Endothelial cell of umbilical vein (primary cell): ENCODE measurements around the gene FNDC5. TPM values are rescaled to one million over a fixed set of nuclear protein-coding genes. Genes with fewer than 3 reads are reported as not detected.

Experiments
- BruUV-seq: library from RNA; stranded (reverse); fragments of 400-500 nt; replicated peaks from 2 replicates; lab custom pipeline; 2021; lab: Mats Ljungman, UMichigan
- CTCF ChIA-PET: fragments of 300-600, 350-600 bp; sonication (Branson Sonifier 250); formaldehyde crosslinking; loops from one replicate; lab custom pipeline; 2021; ENCODE audit warnings: antibody characterized with exemption, inconsistent platforms; lab: Charles Lee
- POLR2A ChIA-PET: fragments of 300-600, 350-600 bp; sonication (Branson Sonifier 250); formaldehyde crosslinking; loops from one replicate; lab custom pipeline; 2021; ENCODE audit warnings: antibody characterized with exemption, inconsistent platforms; lab: Charles Lee
- DNase-seq: peaks from one replicate; pipeline ENCODE4 v3.0.0-alpha.2; 2011; ENCODE audit warnings: low read depth, low spot score
- FAIRE-seq: peaks from 2 replicates; lab custom pipeline; 2011; peaks lifted over from hg19 to GRCh38; lab: Jason Lieb, UNC
- H2AFZ ChIP-seq: 2 replicates; pipeline ENCODE4 v1.6.0; 2012; ENCODE audit warnings: low read depth, low read length, control low read depth, inconsistent platforms
- H3K27ac ChIP-seq: 2 replicates; pipeline ENCODE4 v1.5.1; 2011; ENCODE audit warnings: low read depth, mild to moderate bottlenecking, control low read depth, low read length, moderate library complexity; ENCODE audit not compliant: insufficient read depth
- H3K27me3 ChIP-seq, 2 experiments: 2 replicates each; pipeline versions ENCODE4 v1.6.0 to v1.6.1; 2011; ENCODE audit warnings: low read length in 2 of 2, mixed read lengths in 1 of 2; ENCODE audit not compliant: control insufficient read depth in 2 of 2, insufficient read depth in 2 of 2
- H3K36me3 ChIP-seq, 2 experiments: 2 replicates in 1 of 2; 3 replicates in 1 of 2; pipeline ENCODE4 v1.5.1; 2011; ENCODE audit warnings: low read length in 2 of 2, mild to moderate bottlenecking in 1 of 2, moderate library complexity in 1 of 2; ENCODE audit not compliant: control insufficient read depth in 2 of 2, insufficient read depth in 2 of 2; ENCODE audit errors: extremely low read depth in 1 of 2
- H3K4me1 ChIP-seq: 3 replicates; pipeline ENCODE4 v1.5.1; 2011; ENCODE audit warnings: mild to moderate bottlenecking, low read length; ENCODE audit not compliant: control insufficient read depth, insufficient read depth; ENCODE audit errors: extremely low read depth
- H3K4me2 ChIP-seq: 2 replicates; pipeline ENCODE4 v1.6.1; 2011; ENCODE audit warnings: low read length, control low read depth, mixed read lengths; ENCODE audit not compliant: insufficient read depth
- H3K4me3 ChIP-seq, 3 experiments: fragments of 200-600 bp in 1 of 3; sonication (generic), shearing (Covaris generic) in 1 of 3; replicated peaks in 1 of 3; 2 replicates each; pipeline ENCODE4 v1.5.1; 2011 to 2016; ENCODE audit warnings: control low read depth in 3 of 3, low read length in 3 of 3, mild to moderate bottlenecking in 2 of 3, inconsistent platforms in 1 of 3, low read depth in 1 of 3, moderate library complexity in 1 of 3; ENCODE audit not compliant: insufficient read depth in 1 of 3
- H3K79me2 ChIP-seq: 2 replicates; pipeline ENCODE4 v1.6.0; 2012; ENCODE audit warnings: low read length, inconsistent platforms; ENCODE audit not compliant: control insufficient read depth, insufficient read depth
- H3K9ac ChIP-seq: replicated peaks from 2 replicates; pipeline ENCODE3; 2011; ENCODE audit warnings: low read length, control low read depth; ENCODE audit not compliant: insufficient read depth; ENCODE audit errors: extremely low read depth
- H3K9me1 ChIP-seq: replicated peaks from 3 replicates; pipeline ENCODE4 v1.6.0; 2011; ENCODE audit warnings: mild to moderate bottlenecking, low read length; ENCODE audit not compliant: control insufficient read depth, insufficient read depth; ENCODE audit errors: extremely low read depth
- H3K9me3 ChIP-seq: replicated peaks from 2 replicates; pipeline ENCODE4 v1.5.1; 2012; ENCODE audit warnings: low read length, inconsistent platforms; ENCODE audit not compliant: control insufficient read depth, insufficient read depth
- H4K20me1 ChIP-seq: replicated peaks from 2 replicates; pipeline ENCODE3; 2011; ENCODE audit warnings: mild to moderate bottlenecking, low read length; ENCODE audit not compliant: control insufficient read depth, insufficient read depth; ENCODE audit errors: extremely low read depth
- EZH2 ChIP-seq: IDR thresholded peaks from 2 replicates; pipeline ENCODE4 v1.6.1; 2012; ENCODE audit warnings: borderline replicate concordance, low read depth, mild to moderate bottlenecking, moderate library complexity, low read length, inconsistent platforms; ENCODE audit not compliant: severe bottlenecking
- FOS ChIP-seq: IDR thresholded peaks from 2 replicates; pipeline ENCODE4 v1.6.1; 2011; ENCODE audit warnings: mild to moderate bottlenecking, low read length, moderate library complexity, borderline replicate concordance; ENCODE audit not compliant: insufficient read depth
- GATA2 ChIP-seq: IDR thresholded peaks from 2 replicates; pipeline ENCODE4 v1.7.0; 2011; ENCODE audit warnings: low read depth, mild to moderate bottlenecking, moderate library complexity, mixed read lengths, low read length; ENCODE audit not compliant: insufficient read length, insufficient read depth
- JUN ChIP-seq: IDR thresholded peaks from 2 replicates; pipeline ENCODE4 v1.6.1; 2011; ENCODE audit warnings: borderline replicate concordance, low read depth; ENCODE audit not compliant: insufficient read length, insufficient read depth
- MYC ChIP-seq: IDR thresholded peaks from one replicate; pipeline ENCODE4 v1.6.1; 2011; ENCODE audit warnings: mild to moderate bottlenecking, low read depth, low read length
- POLR2A ChIP-seq: IDR thresholded peaks from 2 replicates; pipeline ENCODE4 v1.6.1; 2012; ENCODE audit warnings: low read depth, mild to moderate bottlenecking, control low read depth, low read length
- POLR2AphosphoS5 ChIP-seq: IDR thresholded peaks from 2 replicates; pipeline ENCODE4 v1.6.1; 2012; ENCODE audit warnings: low read depth, mild to moderate bottlenecking, control low read depth, low read length, moderate library complexity; ENCODE audit not compliant: insufficient read depth
- dilution Hi-C: fragments of 300-500 bp; cut with MboI; formaldehyde crosslinking; loops from one replicate; pipeline ENCODE4 v1.15.0; 2019; ENCODE audit warnings: low sequenced_read_pairs; ENCODE audit not compliant: extremely low pct_ligation_motif_present
- intact Hi-C: fragments of 100-400 bp; cut with micrococcal nuclease; formaldehyde crosslinking; loops from one replicate; pipeline ENCODE4 v1.10.0; 2022
- polyA plus RNA-seq, 4 experiments: library from polyadenylated mRNA; depleted of rRNA in 3 of 4; stranded (reverse) in 3 of 4; unstranded in 1 of 4; fragments of >200 nt; gene quantifications; 2 replicates each; pipeline versions ENCODE4 v1.2.1 to v1.2.3, GENCODE V29; 2011 to 2012; ENCODE audit warnings: missing spikeins in 1 of 4
- total RNA-seq: library from RNA; stranded (reverse); gene quantifications from 2 replicates; pipeline ENCODE4 v1.2.3, GENCODE V29; 2021
- TF ChIP-seq, protein P1 (sequence below), 2 donors: IDR thresholded peaks; 1 replicate in 1 of 2; 2 replicates in 1 of 2; pipeline ENCODE4 v1.5.1; 2011; ENCODE audit warnings: low read length in 2 of 2, mild to moderate bottlenecking in 2 of 2, moderate library complexity in 2 of 2, control low read depth in 1 of 2, inconsistent platforms in 1 of 2, low read depth in 1 of 2; ENCODE audit not compliant: insufficient read depth in 1 of 2; ENCODE audit errors: extremely low read depth in 1 of 2
- TF ChIP-seq, protein P2 (sequence below): IDR thresholded peaks from 2 replicates; pipeline ENCODE4 v1.6.1; 2011; ENCODE audit not compliant: insufficient read depth, insufficient read length

FNDC5 gene
- total and polyA plus RNA-seq, 2 donors (not counting 3 experiments of a cell fraction or from before 2014, with no cell fraction given): 0.14 to 0.64 TPM

DNA sequence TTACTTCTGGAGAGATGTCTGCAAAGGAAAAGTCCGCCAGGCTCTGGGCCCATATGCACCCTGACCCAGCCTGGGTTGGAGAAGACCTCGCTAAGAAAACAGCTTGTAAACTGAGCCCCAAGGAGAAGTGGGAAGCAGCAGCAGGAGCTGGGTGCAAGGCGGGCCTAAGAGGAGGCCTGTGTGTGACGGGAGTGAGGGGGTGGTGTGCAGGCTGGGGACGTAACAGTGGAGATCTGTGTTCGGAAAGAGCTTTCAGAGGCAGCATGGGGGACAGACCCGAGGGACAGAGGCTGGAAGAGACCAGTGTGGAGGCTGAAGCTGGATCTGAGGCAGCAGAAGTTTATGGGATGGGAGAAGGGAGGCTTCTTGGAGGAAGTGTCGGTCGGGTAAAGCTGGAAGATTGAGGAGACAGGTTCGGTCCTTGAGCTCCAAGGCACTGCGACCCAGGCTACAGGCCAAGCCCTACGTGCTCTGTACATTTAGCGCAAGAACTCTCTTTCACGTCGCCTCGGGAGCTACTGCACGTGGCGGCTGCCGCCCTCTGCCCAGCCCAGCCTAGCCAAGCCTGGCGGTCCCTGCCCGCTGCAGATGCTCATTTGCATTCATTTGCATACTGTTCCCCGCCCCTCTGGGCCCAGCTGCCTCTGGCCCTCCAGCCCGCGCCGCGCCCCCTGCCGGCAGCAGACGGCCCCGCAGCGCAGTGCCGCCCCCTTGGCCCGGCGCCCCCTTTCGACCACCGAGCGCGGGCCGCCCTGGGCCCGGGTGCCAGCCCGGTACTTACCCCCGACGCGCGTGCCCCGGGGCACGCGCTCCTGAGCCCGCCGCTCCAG is 21.9 kb upstream of the FNDC5 start:
- no peak overlapping the region for H3K27ac ChIP-seq
- DNase-seq: no peak
- no TSS peak for BruUV-seq
- H3K27me3 ChIP-seq: peaks cover 13 to 19% of the 10 kb centered on the region in 2 experiments
- FAIRE-seq: no peak
- no peak overlapping the region for H3K9ac ChIP-seq
- peaks cover 6% of the 10 kb centered on the region for H3K4me1 ChIP-seq
- dilution Hi-C loops: no loop called here
- H3K79me2 ChIP-seq: no peaks in the 10 kb centered on the region
- POLR2A ChIA-PET: no interaction called here
- no peak for TF ChIP-seq JUN
- TF ChIP-seq EZH2: peak; percentile 31
- TF ChIP-seq, protein P1, sequence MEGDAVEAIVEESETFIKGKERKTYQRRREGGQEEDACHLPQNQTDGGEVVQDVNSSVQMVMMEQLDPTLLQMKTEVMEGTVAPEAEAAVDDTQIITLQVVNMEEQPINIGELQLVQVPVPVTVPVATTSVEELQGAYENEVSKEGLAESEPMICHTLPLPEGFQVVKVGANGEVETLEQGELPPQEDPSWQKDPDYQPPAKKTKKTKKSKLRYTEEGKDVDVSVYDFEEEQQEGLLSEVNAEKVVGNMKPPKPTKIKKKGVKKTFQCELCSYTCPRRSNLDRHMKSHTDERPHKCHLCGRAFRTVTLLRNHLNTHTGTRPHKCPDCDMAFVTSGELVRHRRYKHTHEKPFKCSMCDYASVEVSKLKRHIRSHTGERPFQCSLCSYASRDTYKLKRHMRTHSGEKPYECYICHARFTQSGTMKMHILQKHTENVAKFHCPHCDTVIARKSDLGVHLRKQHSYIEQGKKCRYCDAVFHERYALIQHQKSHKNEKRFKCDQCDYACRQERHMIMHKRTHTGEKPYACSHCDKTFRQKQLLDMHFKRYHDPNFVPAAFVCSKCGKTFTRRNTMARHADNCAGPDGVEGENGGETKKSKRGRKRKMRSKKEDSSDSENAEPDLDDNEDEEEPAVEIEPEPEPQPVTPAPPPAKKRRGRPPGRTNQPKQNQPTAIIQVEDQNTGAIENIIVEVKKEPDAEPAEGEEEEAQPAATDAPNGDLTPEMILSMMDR (IDR thresholded peaks at IDR 0.05; ENCODE audit: extremely low read depth in 1 of 2, insufficient read depth in 1 of 2, low read depth in 1 of 2, low read length in 2 of 2): peak; percentile 56 to 76
- no peaks in the 10 kb centered on the region for H4K20me1 ChIP-seq
- no peaks in the 10 kb centered on the region for H3K36me3 ChIP-seq
- CTCF ChIA-PET: interaction anchor here (0.6 to 5.7 kb wide), 20 partner anchors 11 to 491 kb away, joined by 3 to 51 read pairs (median 4); partner anchors contain the start of gene RNF19B
- peak overlapping the region; percentile 16 to 35 (median 30) for H3K4me3 ChIP-seq
- intact Hi-C loops: no loop called here
- H2AFZ ChIP-seq: peak overlapping the region; percentile 63
- H3K9me1 ChIP-seq: no peaks in the 10 kb centered on the region
- H3K9me3 ChIP-seq: no peaks in the 10 kb centered on the region
- H3K4me2 ChIP-seq: peak overlapping the region; percentile 61

DNA sequence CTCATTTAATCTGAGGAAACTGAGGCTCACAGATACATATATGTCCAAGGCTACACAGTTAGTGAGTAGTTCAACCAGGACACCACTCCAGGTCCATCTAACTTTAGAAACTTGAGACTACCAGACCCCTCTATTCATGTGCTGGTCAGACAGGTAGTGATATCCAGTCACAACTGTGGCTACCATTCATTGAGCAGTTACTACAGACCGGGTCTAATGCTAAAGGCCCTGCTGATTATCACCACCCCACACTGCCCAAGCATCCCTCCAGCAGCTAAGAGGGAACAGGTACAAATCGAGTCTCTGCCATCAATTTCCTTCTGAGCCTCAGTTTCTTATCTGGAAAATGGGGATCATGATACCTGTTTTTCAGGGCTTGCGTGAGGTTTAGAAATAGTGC is 20.9 kb upstream of the FNDC5 start:
- intact Hi-C loops: no loop called here
- H3K4me2 ChIP-seq: no peak overlapping the region
- POLR2A ChIA-PET: interaction anchor here (0.6 kb wide), 1 partner anchor 165 kb away, joined by 3 read pairs; no protein-coding TSS in a partner anchor

More for the DNA sequence above, 20.9 kb upstream of the FNDC5 start:
- Histone ChIP-seq H3K27ac (no peak overlapping the region), H3K9me3 (no peaks in the 10 kb centered on the region), H3K4me3 (no peak overlapping the region), H2AFZ (no peak overlapping the region), H3K9ac (no peak overlapping the region), H3K36me3 (no peaks in the 10 kb centered on the region), H3K4me1 (no peaks in the 10 kb centered on the region), H3K9me1 (no peaks in the 10 kb centered on the region), H3K79me2 (no peaks in the 10 kb centered on the region), H4K20me1 (no peaks in the 10 kb centered on the region), H3K27me3 (peaks cover 13 to 19% of the 10 kb centered on the region in 2 experiments)
- TF ChIP-seq FOS (no peak), EZH2 (no peak), MYC (no peak), POLR2AphosphoS5 (no peak), JUN (no peak), POLR2A (no peak), GATA2 (no peak)
- TF ChIP-seq, protein P2, sequence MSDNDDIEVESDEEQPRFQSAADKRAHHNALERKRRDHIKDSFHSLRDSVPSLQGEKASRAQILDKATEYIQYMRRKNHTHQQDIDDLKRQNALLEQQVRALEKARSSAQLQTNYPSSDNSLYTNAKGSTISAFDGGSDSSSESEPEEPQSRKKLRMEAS: no peak
- TF ChIP-seq, protein P1 (IDR thresholded peaks at IDR 0.05; ENCODE audit: extremely low read depth in 1 of 2, insufficient read depth in 1 of 2, low read depth in 1 of 2, low read length in 2 of 2): no peak
- DNase-seq (no peak), FAIRE-seq (no peak)
- dilution Hi-C loops: no loop called here
- CTCF ChIA-PET: interaction anchor here (1.1 to 5.7 kb wide), 4 partner anchors 10 to 116 kb away, joined by 4 to 51 read pairs (median 6); no protein-coding TSS in a partner anchor
- no TSS peak for BruUV-seq
